Neural cell (in vitro differentiated cells): ENCODE data around the gene PRR5L. TPM values are rescaled to one million over a fixed set of nuclear protein-coding genes. Genes with fewer than 3 reads are reported as not detected.

ENCODE experiments used
- H2AFZ ChIP-seq: fragments of 200-600, 300-800 bp; sonication (generic), shearing (Covaris generic); 2 replicates; pipeline ENCODE4 v1.6.0; 2014; ENCODE audit warnings: low read depth, mild to moderate bottlenecking, antibody characterized with exemption, low read length, moderate library complexity
- H3F3A ChIP-seq: fragments of 200-600 bp; shearing (Covaris generic); 2 replicates; pipeline ENCODE4 v1.6.1; 2016; ENCODE audit warnings: mild to moderate bottlenecking, moderate library complexity, mixed read lengths, antibody characterized with exemption, low read length; ENCODE audit not compliant: insufficient read depth, poor library complexity, severe bottlenecking
- H3K27ac ChIP-seq: fragments of 200-600, 300-800 bp; sonication (generic), shearing (Covaris generic); 2 replicates; pipeline ENCODE4 v1.5.1; 2014; ENCODE audit warnings: mild to moderate bottlenecking, low read length, moderate library complexity
- H3K27me3 ChIP-seq: fragments of 300-800, 200-600 bp; sonication (generic), shearing (Covaris generic); 2 replicates; pipeline ENCODE4 v1.6.0; 2014; ENCODE audit warnings: mild to moderate bottlenecking, low read depth, low read length, moderate library complexity; ENCODE audit not compliant: insufficient read depth
- H3K36me3 ChIP-seq: fragments of 300-800, 200-600 bp; sonication (generic), shearing (Covaris generic); 2 replicates; pipeline ENCODE4 v1.5.1; 2014; ENCODE audit warnings: mild to moderate bottlenecking, antibody characterized with exemption, low read length, moderate library complexity; ENCODE audit not compliant: insufficient read depth
- H3K4me2 ChIP-seq: fragments of 300-800, 200-600 bp; sonication (generic), shearing (Covaris generic); 2 replicates; pipeline ENCODE4 v1.6.0; 2014; ENCODE audit warnings: mild to moderate bottlenecking, low read length
- H3K4me3 ChIP-seq: fragments of 300-800, 200-600 bp; sonication (generic), shearing (Covaris generic); 2 replicates; pipeline ENCODE4 v1.5.1; 2014; ENCODE audit warnings: mild to moderate bottlenecking, low read length, moderate library complexity
- H3K79me2 ChIP-seq: fragments of 200-600 bp; shearing (Covaris generic); replicated peaks from 2 replicates; pipeline ENCODE4 v1.6.0; 2014; ENCODE audit warnings: mild to moderate bottlenecking, low read length, moderate library complexity; ENCODE audit not compliant: insufficient read depth
- H3K9ac ChIP-seq: fragments of 300-800, 200-600 bp; sonication (generic), shearing (Covaris generic); 2 replicates; pipeline ENCODE4 v1.6.1; 2016; ENCODE audit warnings: mild to moderate bottlenecking, low read length, mixed read lengths
- H3K9me2 ChIP-seq: fragments of 200-600 bp; shearing (Covaris generic); 2 replicates; pipeline ENCODE4 v1.6.1; 2016; ENCODE audit warnings: mild to moderate bottlenecking, low read length, mixed read lengths; ENCODE audit not compliant: insufficient read depth
- H3K9me3 ChIP-seq: fragments of 200-600, 300-800 bp; sonication (generic), shearing (Covaris generic); 2 replicates; pipeline ENCODE4 v1.6.1; 2016; ENCODE audit warnings: mild to moderate bottlenecking, mixed run types, low read length, moderate library complexity, mixed read lengths
- H4K20me1 ChIP-seq: fragments of 200-600 bp; shearing (Covaris generic); 2 replicates; pipeline ENCODE4 v1.6.1; 2016; ENCODE audit warnings: mild to moderate bottlenecking, mixed run types; ENCODE audit not compliant: insufficient read depth
- EP300 ChIP-seq: fragments of 450-650 bp; conservative IDR thresholded peaks from 2 replicates; pipeline ENCODE4 v1.6.1; 2014; ENCODE audit warnings: antibody characterized with exemption, mild to moderate bottlenecking, moderate library complexity; ENCODE audit not compliant: poor library complexity, severe bottlenecking
- EZH2 ChIP-seq: fragments of 200-600, 300-800 bp; shearing (Covaris generic), sonication (generic); IDR thresholded peaks from 2 replicates; pipeline ENCODE4 v1.6.1; 2014; ENCODE audit warnings: antibody characterized with exemption, low read length, borderline replicate concordance, mild to moderate bottlenecking; ENCODE audit not compliant: insufficient read depth, poor library complexity, severe bottlenecking
- MXI1 ChIP-seq: fragments of 450-650 bp; conservative IDR thresholded peaks from 2 replicates; pipeline ENCODE4 v1.6.1; 2014; ENCODE audit warnings: antibody characterized with exemption, mild to moderate bottlenecking; ENCODE audit not compliant: poor library complexity, severe bottlenecking
- POLR2AphosphoS5 ChIP-seq: IDR thresholded peaks from 2 replicates; pipeline ENCODE4 v1.6.1; 2012
- RAD21 ChIP-seq: fragments of 450-650 bp; conservative IDR thresholded peaks from 2 replicates; pipeline ENCODE4 v1.6.1; 2014; ENCODE audit warnings: antibody characterized with exemption, mild to moderate bottlenecking, moderate library complexity
- SMC3 ChIP-seq: fragments of 450-650 bp; conservative IDR thresholded peaks from 2 replicates; pipeline ENCODE4 v1.6.1; 2014; ENCODE audit warnings: antibody characterized with exemption, mild to moderate bottlenecking, moderate library complexity; ENCODE audit not compliant: poor library complexity
- TAF1 ChIP-seq: IDR thresholded peaks from 2 replicates; pipeline ENCODE4 v1.6.1; 2012; ENCODE audit warnings: low read depth
- polyA plus RNA-seq: library from polyadenylated mRNA; depleted of rRNA; stranded (reverse); fragments of >200 nt; gene quantifications from 2 replicates; pipeline ENCODE4 v1.2.3, GENCODE V29; 2014
- TF ChIP-seq, protein P1 (sequence below): IDR thresholded peaks from 2 replicates; pipeline ENCODE4 v1.6.1; 2012; ENCODE audit warnings: borderline replicate concordance
- TF ChIP-seq, protein P2 (sequence below): fragments of 450-650 bp; IDR thresholded peaks from 2 replicates; pipeline ENCODE4 v1.5.1; 2014; ENCODE audit warnings: antibody characterized with exemption, mild to moderate bottlenecking, moderate library complexity; ENCODE audit not compliant: poor library complexity, severe bottlenecking

Gene PRR5L
- polyA plus RNA-seq, 1 donor from 2014 or later: 0.22 TPM

DNA sequence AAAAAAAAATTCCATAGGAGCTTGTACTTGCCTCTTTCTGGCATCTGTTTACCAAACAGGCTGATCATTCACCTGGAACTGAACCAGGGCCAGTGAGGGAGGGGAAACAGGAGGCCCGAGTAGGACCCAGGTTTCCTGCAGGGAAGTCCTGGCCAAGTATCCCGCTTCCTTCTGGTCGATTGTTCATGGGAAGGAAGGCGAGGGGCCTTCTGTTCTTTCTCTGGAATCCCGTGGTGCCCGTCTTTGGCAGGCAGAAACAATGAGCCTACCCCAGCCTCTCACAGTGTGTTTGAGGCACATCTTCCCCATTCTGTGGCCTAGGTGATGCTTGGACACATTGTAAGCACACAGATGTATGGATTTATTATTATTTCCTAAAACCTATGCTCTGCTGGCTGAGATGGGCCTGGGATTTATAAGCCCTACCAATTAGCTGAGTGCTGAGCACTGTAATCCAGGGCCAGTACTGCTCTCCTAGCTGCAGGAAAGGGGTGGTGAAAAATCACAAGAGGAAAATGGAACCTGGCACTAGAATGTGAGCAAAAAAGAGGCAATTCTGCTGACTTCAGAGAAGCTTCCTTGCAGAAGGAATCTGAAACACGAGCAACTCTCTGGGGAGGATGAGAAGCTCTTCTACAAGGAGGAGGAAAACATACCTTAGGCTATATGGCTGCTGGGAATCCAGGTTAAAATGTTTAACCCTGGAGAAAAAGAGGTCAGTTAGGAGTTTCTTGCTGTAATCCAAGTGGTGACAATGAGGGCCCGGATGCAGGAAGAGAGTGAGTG is 53.5 kb downstream of the PRR5L start:
- H3K4me2 ChIP-seq: no peak overlapping the region

DNA sequence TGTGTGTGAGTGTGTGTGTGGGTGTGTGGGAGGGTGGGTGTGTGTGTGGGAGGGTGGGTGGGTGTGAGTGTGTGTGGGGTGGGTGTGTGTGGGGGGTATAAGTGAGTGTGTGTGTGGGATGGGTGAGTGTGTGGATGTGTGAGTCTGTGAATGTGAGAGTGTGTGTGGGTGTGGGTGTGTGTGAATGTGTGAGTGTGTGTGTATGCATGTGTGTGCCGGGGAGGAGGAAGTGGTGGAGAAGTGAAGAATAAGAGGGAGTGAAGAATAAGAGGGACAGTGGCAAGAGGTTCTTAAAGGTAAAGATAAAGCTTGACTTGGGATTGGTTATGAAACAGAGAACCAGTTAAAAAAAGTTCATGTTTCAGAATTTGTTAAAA is 54.0 kb downstream of the PRR5L start:
- H3K9me2 ChIP-seq: no peaks in the 10 kb centered on the region
- H3K9me3 ChIP-seq: no peaks in the 10 kb centered on the region
- no peak overlapping the region for H3K4me2 ChIP-seq
- no peaks in the 10 kb centered on the region for H3K27me3 ChIP-seq
- H3K79me2 ChIP-seq: no peaks in the 10 kb centered on the region
- no peak overlapping the region for H3K27ac ChIP-seq
- no peak for TF ChIP-seq EP300
- TF ChIP-seq TAF1: no peak
- no peak for TF ChIP-seq MXI1
- TF ChIP-seq RAD21: no peak
- no peak for TF ChIP-seq EZH2
- TF ChIP-seq, protein P1, sequence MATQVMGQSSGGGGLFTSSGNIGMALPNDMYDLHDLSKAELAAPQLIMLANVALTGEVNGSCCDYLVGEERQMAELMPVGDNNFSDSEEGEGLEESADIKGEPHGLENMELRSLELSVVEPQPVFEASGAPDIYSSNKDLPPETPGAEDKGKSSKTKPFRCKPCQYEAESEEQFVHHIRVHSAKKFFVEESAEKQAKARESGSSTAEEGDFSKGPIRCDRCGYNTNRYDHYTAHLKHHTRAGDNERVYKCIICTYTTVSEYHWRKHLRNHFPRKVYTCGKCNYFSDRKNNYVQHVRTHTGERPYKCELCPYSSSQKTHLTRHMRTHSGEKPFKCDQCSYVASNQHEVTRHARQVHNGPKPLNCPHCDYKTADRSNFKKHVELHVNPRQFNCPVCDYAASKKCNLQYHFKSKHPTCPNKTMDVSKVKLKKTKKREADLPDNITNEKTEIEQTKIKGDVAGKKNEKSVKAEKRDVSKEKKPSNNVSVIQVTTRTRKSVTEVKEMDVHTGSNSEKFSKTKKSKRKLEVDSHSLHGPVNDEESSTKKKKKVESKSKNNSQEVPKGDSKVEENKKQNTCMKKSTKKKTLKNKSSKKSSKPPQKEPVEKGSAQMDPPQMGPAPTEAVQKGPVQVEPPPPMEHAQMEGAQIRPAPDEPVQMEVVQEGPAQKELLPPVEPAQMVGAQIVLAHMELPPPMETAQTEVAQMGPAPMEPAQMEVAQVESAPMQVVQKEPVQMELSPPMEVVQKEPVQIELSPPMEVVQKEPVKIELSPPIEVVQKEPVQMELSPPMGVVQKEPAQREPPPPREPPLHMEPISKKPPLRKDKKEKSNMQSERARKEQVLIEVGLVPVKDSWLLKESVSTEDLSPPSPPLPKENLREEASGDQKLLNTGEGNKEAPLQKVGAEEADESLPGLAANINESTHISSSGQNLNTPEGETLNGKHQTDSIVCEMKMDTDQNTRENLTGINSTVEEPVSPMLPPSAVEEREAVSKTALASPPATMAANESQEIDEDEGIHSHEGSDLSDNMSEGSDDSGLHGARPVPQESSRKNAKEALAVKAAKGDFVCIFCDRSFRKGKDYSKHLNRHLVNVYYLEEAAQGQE: no peak
- TF ChIP-seq, protein P2, sequence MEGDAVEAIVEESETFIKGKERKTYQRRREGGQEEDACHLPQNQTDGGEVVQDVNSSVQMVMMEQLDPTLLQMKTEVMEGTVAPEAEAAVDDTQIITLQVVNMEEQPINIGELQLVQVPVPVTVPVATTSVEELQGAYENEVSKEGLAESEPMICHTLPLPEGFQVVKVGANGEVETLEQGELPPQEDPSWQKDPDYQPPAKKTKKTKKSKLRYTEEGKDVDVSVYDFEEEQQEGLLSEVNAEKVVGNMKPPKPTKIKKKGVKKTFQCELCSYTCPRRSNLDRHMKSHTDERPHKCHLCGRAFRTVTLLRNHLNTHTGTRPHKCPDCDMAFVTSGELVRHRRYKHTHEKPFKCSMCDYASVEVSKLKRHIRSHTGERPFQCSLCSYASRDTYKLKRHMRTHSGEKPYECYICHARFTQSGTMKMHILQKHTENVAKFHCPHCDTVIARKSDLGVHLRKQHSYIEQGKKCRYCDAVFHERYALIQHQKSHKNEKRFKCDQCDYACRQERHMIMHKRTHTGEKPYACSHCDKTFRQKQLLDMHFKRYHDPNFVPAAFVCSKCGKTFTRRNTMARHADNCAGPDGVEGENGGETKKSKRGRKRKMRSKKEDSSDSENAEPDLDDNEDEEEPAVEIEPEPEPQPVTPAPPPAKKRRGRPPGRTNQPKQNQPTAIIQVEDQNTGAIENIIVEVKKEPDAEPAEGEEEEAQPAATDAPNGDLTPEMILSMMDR: no peak
- TF ChIP-seq SMC3: no peak
- no peak for TF ChIP-seq POLR2AphosphoS5
- H3K9ac ChIP-seq: no peak overlapping the region
- no peaks in the 10 kb centered on the region for H4K20me1 ChIP-seq
- no peaks in the 10 kb centered on the region for H3K36me3 ChIP-seq
- no peak overlapping the region for H3K4me3 ChIP-seq
- no peak overlapping the region for H2AFZ ChIP-seq
- no peaks in the 10 kb centered on the region for H3F3A ChIP-seq

More for the DNA sequence above, 53.5 kb downstream of the PRR5L start:
- Histone ChIP-seq H3K27ac (no peak overlapping the region), H3K27me3 (no peaks in the 10 kb centered on the region), H3F3A (no peaks in the 10 kb centered on the region), H3K4me3 (no peak overlapping the region), H2AFZ (no peak overlapping the region), H3K9ac (no peak overlapping the region), H3K79me2 (no peaks in the 10 kb centered on the region), H4K20me1 (no peaks in the 10 kb centered on the region), H3K36me3 (no peaks in the 10 kb centered on the region), H3K9me2 (no peaks in the 10 kb centered on the region), H3K9me3 (no peaks in the 10 kb centered on the region)
- TF ChIP-seq MXI1 (no peak), SMC3 (no peak), POLR2AphosphoS5 (no peak), EP300 (no peak), RAD21 (no peak), TAF1 (no peak), EZH2 (no peak)
- TF ChIP-seq, protein P2: no peak
- TF ChIP-seq, protein P1: no peak
